Skin epidermis (tissue), 12 donors: ENCODE results near the gene SLC16A14.

Experiments used
- H3K27ac ChIP-seq, 21 experiments: fragments of 200-600 bp; sonication (generic) in 11 of 21; one replicate each; pipeline ENCODE4 v1.5.0; 2020; ENCODE audit warnings: mild to moderate bottlenecking in 3 of 21, inconsistent platforms in 2 of 21, moderate library complexity in 2 of 21
- H3K4me3 ChIP-seq, 7 experiments: fragments of 200-600 bp; sonication (generic) in 2 of 7; one replicate each; pipeline ENCODE4 v1.5.0; 2020; ENCODE audit warnings: inconsistent platforms in 2 of 7, mild to moderate bottlenecking in 2 of 7, moderate library complexity in 1 of 7

Gene SLC16A14

DNA sequence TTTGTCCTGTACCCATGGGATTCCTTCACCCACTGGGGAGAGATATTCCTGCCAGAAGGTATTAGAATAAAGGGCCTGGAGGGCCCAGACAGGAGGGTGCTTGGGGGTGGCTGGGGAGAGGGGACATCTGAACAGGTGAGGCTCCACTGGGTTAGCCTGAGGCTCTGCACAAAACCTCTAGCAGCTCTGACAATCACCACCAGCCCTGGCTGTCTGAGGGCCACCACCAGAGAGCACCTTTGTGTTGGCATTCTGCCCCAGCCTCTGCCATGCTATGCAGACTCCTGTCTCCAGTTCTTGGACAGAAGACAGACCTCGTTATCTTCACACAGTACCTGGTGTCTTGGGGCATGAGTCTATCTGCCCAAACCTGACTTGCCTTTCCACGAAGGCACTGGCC lies 25.3 kb downstream of the SLC16A14 start:
- H3K27ac ChIP-seq = no peak overlapping the region
- H3K4me3 ChIP-seq = no peak overlapping the region

DNA sequence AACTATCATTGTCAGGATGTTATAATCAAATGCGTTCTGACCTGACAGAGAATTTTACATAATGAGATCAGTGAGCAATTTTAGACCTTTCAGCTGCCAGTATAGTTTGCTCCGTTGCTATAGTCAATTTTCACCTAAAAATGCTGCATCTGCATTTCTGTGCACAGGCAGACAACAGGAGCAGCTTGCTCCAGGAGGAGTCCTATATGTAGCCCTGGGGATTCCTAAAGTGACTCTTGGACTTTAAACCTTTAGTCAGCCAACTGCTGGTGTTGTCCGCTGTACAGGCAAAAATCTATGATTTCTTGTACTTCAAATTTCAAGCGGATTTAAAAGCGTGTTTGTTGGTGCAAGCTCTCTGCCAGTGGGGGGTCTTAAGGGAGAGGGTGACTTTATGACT lies 25.7 kb downstream of the SLC16A14 start:
- Histone ChIP-seq H3K4me3 (no peak overlapping the region), H3K27ac (no peak overlapping the region)

DNA sequence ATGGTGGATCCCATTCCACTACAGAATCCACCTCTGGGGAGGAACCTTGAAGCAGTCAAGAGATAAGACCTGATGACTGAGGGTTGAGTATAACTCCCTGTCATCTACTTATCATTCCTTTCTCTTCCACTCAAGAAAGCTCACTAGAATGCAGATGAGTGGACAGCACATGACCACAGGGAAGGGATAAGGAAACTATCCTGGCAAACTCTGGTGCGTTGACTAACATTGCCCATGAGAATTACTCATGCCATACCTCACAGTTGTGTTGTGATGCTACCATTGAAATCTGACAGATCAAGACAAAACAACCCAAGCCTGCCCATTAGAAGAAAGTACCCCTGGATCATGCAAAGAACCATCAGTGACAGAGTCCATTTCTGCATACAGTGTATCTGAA lies 26.5 kb downstream of the SLC16A14 start:
- Histone ChIP-seq H3K4me3 (no peak overlapping the region), H3K27ac (no peak overlapping the region)

DNA sequence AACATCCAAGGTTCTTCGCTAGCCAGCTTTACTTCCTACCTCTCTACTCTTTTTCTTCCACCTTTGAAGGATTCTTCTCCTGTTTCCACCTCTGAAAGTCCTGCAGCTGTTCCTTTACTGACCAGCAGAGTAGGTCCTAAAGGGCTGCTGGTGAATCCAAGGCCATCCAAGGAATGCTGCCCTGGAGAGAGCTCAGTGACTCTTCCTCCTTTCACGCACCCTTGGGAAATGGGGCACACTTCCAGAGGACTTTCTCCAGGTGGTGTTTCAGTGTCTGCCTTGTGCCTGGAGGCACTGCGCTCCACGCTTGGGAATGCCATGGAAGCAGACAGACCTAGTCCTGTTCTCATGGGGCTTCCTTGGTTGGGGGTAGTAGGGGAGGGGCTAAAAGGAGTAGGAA lies 45.4 kb downstream of the SLC16A14 start:
- H3K27ac ChIP-seq = no peak overlapping the region

DNA sequence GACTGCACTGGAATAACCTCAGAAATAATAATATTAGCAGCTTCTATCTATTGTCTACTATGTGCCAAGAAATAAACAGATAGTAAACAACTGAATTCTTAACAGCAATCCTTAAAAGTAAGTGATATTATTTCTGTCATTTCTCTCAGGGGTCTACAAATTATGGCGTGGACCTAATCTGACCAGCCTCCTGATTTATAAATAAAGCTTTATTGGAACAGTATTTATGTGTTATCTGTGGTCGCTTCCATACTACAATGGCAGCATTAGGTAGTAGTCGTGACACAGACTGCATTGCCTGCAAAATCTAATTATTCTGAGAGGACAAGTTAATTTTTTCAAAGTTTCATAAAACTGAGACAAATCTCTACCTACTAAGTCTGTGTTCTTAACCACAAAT lies 49.0 kb downstream of the SLC16A14 start:
- Histone ChIP-seq H3K4me3 (no peak overlapping the region), H3K27ac (no peak overlapping the region)

More for the DNA sequence above, 45.4 kb downstream of the SLC16A14 start:
- no peak overlapping the region for H3K4me3 ChIP-seq

DNA sequence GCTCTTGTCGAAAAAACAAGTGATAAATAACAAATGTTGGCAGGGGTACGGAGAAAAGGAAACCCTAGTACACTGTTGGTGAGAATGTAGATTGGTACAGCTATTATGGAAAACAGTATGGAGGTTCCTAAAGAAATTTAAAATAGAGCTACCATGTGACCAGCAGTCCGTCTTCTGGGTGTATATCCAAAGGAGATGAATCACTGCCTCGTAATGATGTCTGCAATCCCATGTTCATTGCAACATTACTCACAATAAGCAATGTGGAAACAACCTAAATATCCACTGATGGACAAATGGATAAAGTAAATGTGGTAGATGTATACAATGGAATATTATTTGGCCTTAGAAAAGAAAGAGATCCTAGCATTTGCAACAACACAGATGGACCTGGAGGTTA lies 50.6 kb downstream of the SLC16A14 start:
- Histone ChIP-seq H3K27ac (no peak overlapping the region), H3K4me3 (no peak overlapping the region)

DNA sequence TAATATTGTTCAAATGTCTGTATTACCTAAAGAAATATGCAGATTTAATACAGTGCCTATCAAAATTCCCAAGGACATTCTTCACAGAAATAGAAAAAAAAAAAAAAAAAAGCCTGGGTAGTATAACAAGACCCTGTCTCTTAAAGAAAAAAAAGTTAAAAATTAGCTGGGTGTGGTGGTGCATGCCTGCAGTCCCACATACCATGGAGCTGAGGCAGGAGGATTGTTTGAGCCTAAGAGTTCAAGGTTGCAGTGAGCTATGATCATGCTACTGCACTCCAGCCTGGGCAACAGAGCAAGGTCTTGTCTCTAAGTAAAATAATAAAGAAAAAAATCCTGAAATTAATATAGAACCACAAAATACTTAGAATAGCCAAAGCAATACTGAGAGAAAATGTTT lies 51.9 kb downstream of the SLC16A14 start:
- Histone ChIP-seq H3K27ac (no peak overlapping the region), H3K4me3 (no peak overlapping the region)

DNA sequence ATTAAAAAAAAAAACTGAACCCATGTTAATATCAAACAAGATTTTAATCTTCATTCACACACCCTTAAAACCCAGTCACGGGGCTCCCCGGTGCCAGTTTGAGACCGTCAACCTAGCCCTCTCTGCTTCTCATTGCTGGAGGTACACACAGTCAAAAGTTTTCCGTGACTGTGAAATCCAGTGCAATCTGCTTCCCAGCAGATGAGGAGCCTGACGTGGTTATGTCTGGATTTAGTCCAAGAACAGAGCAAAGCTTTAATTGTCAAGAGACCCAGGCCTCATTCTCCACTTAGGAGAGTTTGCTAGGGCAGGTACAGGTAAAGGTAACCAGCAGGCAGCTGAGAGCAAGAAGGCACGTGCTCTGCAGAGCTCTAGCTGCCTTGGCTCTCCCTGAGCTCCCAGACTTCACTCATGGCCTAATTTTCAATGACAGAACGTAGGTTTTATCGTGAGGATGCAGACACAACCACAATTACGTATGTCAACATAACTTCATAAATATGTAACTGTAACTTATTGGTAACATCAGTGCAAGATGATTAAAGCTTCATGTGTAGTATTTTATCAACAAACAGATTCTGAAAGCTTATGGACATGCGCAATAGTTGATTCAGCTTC lies 56.3 kb downstream of the SLC16A14 start:
- no peak overlapping the region for H3K27ac ChIP-seq
- H3K4me3 ChIP-seq = no peak overlapping the region

DNA sequence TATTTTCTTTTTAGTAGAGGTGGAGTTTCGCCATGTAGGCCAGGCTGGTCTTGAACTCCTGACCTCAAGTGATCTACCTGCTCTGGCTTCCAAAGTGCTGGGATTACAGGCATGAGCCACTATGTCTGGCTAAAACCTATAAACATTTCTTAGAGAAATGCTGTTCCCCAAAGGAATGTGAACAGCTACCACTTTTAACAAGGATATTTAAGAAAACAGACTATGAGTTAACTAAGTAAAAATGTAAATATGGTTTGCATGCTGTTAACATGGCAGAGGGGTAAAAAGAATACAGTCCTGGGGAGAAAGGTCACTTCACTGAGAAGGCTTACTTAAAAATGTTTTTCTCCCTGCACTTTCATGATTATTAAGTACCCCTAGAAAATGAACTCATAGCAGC lies 57.1 kb downstream of the SLC16A14 start:
- H3K27ac ChIP-seq = no peak overlapping the region
- H3K4me3 ChIP-seq = no peak overlapping the region

DNA sequence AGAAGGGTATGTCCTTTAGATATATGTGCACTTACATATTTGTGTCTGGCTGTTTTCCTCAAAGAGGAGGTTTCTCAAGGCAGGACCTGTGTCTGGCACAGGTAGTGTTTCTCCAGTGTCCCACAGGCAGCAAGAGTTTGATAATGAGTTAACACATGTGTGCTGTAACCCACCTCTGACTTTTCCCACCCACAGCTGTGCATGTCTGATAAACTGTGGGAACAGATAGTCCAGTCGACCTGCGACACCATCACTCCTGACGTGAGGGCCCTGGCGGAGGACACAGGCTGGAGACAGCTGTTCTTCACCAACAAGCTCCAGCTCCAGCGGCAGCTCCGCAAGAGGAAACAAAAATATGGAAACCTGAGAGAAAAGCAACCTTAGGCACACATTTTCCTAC lies 58.2 kb downstream of the SLC16A14 start:
- Histone ChIP-seq H3K4me3 (no peak overlapping the region), H3K27ac (no peak overlapping the region)

DNA sequence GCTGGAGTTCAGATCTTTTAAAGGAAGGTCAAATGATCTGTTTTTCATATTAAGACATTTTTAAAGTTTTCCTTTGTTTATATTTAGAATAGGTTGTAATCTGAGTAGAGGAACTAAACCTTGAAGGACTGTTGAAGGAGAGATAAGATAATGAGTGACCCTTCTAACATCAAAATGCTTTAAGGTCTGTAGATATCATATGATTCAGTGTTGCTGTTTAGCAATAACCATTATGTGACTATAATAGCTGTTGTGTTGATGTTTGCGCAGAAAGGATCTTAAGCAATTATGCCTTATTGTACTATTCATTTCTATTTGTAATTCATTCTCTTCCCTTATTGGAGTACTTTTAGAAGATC lies 60.0 kb downstream of the SLC16A14 start:
- H3K4me3 ChIP-seq = no peak overlapping the region
- no peak overlapping the region for H3K27ac ChIP-seq

DNA sequence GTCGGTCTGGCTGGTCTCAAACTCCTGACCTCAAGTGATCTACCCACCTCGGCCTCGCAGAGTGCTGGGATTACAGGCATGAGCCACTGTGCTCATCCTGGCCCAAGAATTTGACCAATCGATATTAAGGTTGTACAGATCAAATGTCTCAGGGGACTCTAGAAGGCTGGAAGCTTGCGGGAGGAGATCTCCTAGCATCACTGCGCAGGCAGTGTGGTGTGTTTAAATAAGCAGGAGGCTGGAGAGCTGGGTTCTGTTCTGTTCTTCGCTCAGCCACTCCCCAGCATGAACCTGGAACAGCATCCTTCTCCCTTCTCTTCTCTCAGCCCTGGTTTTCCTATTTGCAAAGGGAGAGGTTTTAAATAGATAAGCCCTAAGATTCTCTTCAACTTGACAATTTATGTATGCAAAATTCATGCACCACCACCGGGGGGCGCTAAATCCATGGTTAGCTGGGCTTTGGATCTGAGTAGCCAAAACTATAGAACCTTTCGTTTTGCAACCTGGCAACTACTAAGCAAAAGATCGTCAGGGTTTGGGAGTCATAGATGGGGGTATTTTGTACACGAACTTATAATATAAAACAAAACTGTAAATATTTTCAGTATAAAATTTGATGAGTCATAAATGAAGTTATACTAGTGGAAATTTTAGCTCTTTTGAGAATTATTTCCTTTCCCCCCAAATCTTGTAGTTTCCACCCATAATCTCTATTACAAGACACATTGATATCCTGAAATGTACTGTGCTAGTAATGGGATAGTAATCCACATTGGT lies 60.6 kb downstream of the SLC16A14 start:
- H3K4me3 ChIP-seq = no peak overlapping the region
- H3K27ac ChIP-seq = no peak overlapping the region

DNA sequence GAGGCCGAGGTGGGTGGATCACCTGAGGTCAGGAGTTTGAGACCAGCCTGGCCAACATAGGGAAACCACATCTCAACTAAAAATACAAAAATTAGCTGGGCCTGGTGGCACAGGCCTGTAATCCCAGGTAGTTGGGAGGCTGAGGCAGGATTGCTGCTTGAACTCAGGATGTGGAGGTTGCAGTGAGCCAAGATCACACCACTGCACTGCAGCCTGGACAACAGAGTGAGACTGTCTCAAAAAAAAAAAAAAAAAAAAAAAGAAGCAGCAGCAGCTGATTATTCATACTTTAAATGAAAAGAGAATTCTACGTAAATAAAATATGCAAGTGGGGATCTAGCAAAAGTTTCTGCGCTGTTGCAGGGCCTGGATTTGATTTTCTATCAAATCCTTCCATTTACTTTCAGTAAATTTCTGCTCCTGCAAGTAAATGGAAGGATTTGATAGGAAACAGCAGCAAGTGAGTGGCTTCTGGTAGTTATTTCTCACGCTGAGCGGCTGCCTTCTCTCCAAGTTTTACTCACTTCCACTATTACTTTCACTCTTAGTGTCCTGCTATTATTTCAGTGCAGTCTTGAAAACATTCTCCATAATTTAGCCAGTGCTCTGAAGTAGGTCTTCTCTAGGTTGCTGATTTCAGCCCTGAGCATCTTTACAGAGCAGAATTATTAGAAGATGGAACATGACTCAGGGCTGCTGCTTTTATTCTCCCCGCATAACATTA lies 68.4 kb downstream of the SLC16A14 start:
- H3K4me3 ChIP-seq = no peak overlapping the region
- no peak overlapping the region for H3K27ac ChIP-seq

DNA sequence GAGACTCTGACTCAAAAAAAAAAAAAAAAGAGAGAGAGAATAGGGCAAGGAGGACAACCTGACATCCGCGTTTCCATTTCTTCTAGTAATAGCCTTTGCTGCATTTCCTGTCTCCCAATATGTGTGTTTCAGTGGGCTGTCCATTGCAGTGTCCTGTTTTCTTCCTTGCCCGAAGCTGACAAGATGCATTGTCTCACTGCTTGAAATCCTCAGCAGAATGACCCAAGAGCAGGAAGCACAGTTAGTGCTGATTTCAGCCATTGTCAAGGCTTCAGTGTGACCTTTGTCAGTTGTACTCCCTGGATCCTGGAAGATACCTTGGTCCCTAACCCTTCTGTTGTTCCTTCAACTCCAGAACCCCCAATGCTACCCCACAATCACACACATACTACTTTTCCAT lies 71.2 kb downstream of the SLC16A14 start:
- Histone ChIP-seq H3K27ac (no peak overlapping the region), H3K4me3 (no peak overlapping the region)

DNA sequence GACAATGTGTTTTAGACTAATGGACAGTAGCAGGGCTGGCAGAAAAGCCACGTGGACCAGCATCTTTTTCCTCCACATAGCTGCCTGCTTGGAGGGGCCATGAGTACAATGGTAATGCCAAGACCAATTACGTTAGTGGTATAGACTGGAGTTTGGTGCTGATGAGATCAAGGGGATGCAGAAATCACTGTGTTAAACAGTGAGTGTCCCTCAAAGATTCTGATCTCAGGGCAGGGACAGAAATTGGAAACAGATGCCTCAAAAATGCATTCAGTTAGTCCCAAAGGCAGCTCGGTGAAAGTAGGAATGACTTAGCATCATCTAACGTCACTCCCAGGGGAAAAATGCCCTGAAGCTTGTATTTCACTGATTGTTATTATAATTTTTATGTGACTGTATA lies 72.4 kb downstream of the SLC16A14 start:
- Histone ChIP-seq H3K27ac (no peak overlapping the region), H3K4me3 (no peak overlapping the region)

DNA sequence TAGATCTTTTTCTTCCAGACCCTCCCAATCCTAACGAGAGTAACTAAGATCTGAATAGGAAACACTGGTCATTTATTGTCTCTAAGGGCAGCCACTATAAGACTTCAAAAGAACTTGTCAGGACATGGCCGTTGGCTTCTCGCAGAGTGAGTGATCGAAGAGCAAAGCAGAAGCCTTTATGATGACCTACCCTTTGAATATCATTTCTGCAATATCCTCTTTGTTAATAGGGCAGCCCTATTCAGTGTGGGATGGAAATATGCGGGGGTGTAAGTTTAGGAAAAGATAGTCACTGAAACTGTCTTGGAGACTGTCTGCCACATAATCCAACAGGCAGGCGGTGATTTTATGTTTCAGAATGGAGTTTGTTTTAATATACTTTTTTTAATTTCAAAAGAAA lies 75.5 kb downstream of the SLC16A14 start:
- H3K4me3 ChIP-seq = no peak overlapping the region

More for the DNA sequence above, 75.5 kb downstream of the SLC16A14 start:
- no peak overlapping the region for H3K27ac ChIP-seq
